DND-41 (cell line): ENCODE data around the gene RNU6-1.

ENCODE experiments used
- ATAC-seq: fragments of 200-7000 bp; cut with Tn5 transposase; 3 replicates; pipeline ENCODE4 v1.9.1; 2021; ENCODE audit warnings: low read depth; ENCODE audit not compliant: insufficient read depth
- DNase-seq: peaks from one replicate; pipeline ENCODE4 v3.0.0-alpha.2; 2020
- H2AFZ ChIP-seq: 2 replicates; pipeline ENCODE4 v1.6.0; 2012; ENCODE audit warnings: low read depth, low read length
- H3K27ac ChIP-seq: 2 replicates; pipeline ENCODE4 v1.5.1; 2012; ENCODE audit warnings: low read length, inconsistent platforms
- H3K27me3 ChIP-seq: fragments of 200-600 bp; sonication (generic); 2 replicates; pipeline ENCODE4 v1.6.0; 2012; ENCODE audit warnings: low read length, mild to moderate bottlenecking, inconsistent platforms; ENCODE audit not compliant: insufficient read depth, poor library complexity
- H3K36me3 ChIP-seq: 2 replicates; pipeline ENCODE4 v1.5.1; 2012; ENCODE audit warnings: low read length, inconsistent platforms; ENCODE audit not compliant: insufficient read depth
- H3K4me1 ChIP-seq: 2 replicates; pipeline ENCODE4 v1.5.1; 2012; ENCODE audit warnings: mild to moderate bottlenecking, low read length; ENCODE audit not compliant: insufficient read depth
- H3K4me2 ChIP-seq: 2 replicates; pipeline ENCODE4 v1.6.0; 2012; ENCODE audit warnings: mild to moderate bottlenecking, moderate library complexity, low read length, inconsistent platforms; ENCODE audit not compliant: insufficient read depth
- H3K4me3 ChIP-seq, 2 experiments: fragments of 200-600 bp in 1 of 2; shearing (Covaris generic) in 1 of 2; 2 replicates each; pipeline ENCODE4 v1.5.1; 2012 to 2016; ENCODE audit warnings: inconsistent platforms in 2 of 2, low read length in 2 of 2, mild to moderate bottlenecking in 2 of 2, low read depth in 1 of 2, moderate library complexity in 1 of 2
- H3K79me2 ChIP-seq: 2 replicates; pipeline ENCODE4 v1.6.0; 2012; ENCODE audit warnings: low read length, inconsistent platforms; ENCODE audit not compliant: insufficient read depth
- H3K9ac ChIP-seq: 2 replicates; pipeline ENCODE4 v1.6.0; 2012; ENCODE audit warnings: low read depth, mild to moderate bottlenecking, inconsistent platforms, low read length, moderate library complexity
- H3K9me3 ChIP-seq: 2 replicates; pipeline ENCODE4 v1.5.1; 2012; ENCODE audit warnings: low read length, moderate library complexity, mild to moderate bottlenecking, inconsistent platforms; ENCODE audit not compliant: insufficient read depth, severe bottlenecking
- H4K20me1 ChIP-seq: 2 replicates; pipeline ENCODE4 v1.6.0; 2012; ENCODE audit warnings: low read length; ENCODE audit not compliant: insufficient read depth
- EZH2 ChIP-seq: IDR thresholded peaks from 3 replicates; pipeline ENCODE4 v1.6.1; 2012; ENCODE audit warnings: borderline replicate concordance, low read depth, mild to moderate bottlenecking, moderate library complexity, low read length, inconsistent platforms; ENCODE audit not compliant: severe bottlenecking
- TF ChIP-seq, protein P1 (sequence below): IDR thresholded peaks from 2 replicates; pipeline ENCODE4 v1.5.1; 2012; ENCODE audit warnings: borderline replicate concordance, low read length, moderate library complexity, mild to moderate bottlenecking; ENCODE audit not compliant: poor library complexity, severe bottlenecking; ENCODE audit errors: extremely low read depth

Gene RNU6-1

DNA sequence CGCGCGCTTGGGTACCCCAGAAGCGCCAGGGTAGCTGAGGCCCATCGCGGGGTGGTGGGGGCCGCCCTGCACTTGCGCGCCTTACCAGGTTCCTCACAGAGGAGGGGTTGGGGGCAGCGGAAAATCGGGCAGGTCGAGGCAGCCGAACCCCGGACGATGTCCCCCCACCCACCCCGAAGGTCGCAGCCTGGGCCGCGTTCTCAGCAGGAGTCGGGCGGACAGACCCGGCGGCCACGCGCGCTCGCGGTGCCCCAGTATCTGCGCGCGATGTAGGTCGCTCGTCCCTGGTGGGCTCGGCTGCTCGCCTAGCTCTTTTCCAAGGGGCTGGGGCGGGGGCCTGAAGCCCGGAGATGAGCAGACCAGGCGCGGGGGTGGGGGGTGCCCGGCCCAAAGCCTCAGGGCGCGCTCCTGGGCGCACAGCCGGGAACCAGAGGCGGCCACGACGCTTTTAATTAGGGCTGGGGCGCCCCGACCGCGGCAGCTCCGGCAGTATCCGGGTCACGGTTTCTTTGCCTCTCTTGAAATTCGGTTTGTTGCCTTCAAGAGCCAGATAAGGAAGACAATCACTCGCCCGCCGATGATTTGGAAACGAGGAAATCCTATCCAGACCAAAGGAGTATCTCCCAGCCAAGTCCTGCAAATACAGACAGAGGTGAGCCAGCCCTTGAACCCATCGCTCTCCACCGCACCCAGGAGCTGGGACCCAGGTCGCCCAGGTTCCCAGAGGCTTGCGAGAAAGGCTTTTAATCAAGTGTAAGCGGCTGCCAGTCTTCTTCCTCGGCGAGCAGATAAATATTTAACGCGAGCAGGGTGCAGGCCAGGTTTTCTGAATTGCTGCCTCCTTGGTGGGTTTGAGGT is 10.0 kb downstream of the RNU6-1 start:
- Histone ChIP-seq H3K27ac (no peak overlapping the region), H3K4me3 (no peak overlapping the region), H3K4me2 (no peak overlapping the region), H3K79me2 (no peaks in the 10 kb centered on the region), H3K9me3 (no peaks in the 10 kb centered on the region), H2AFZ (no peak overlapping the region), H3K9ac (no peak overlapping the region), H4K20me1 (no peaks in the 10 kb centered on the region), H3K4me1 (no peaks in the 10 kb centered on the region), H3K36me3 (peaks cover 5% of the 10 kb centered on the region), H3K27me3 (no peaks in the 10 kb centered on the region)
- DNase-seq (no peak), ATAC-seq (no peak)
- TF ChIP-seq, protein P1, sequence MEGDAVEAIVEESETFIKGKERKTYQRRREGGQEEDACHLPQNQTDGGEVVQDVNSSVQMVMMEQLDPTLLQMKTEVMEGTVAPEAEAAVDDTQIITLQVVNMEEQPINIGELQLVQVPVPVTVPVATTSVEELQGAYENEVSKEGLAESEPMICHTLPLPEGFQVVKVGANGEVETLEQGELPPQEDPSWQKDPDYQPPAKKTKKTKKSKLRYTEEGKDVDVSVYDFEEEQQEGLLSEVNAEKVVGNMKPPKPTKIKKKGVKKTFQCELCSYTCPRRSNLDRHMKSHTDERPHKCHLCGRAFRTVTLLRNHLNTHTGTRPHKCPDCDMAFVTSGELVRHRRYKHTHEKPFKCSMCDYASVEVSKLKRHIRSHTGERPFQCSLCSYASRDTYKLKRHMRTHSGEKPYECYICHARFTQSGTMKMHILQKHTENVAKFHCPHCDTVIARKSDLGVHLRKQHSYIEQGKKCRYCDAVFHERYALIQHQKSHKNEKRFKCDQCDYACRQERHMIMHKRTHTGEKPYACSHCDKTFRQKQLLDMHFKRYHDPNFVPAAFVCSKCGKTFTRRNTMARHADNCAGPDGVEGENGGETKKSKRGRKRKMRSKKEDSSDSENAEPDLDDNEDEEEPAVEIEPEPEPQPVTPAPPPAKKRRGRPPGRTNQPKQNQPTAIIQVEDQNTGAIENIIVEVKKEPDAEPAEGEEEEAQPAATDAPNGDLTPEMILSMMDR = no peak
- no peak for TF ChIP-seq EZH2

DNA sequence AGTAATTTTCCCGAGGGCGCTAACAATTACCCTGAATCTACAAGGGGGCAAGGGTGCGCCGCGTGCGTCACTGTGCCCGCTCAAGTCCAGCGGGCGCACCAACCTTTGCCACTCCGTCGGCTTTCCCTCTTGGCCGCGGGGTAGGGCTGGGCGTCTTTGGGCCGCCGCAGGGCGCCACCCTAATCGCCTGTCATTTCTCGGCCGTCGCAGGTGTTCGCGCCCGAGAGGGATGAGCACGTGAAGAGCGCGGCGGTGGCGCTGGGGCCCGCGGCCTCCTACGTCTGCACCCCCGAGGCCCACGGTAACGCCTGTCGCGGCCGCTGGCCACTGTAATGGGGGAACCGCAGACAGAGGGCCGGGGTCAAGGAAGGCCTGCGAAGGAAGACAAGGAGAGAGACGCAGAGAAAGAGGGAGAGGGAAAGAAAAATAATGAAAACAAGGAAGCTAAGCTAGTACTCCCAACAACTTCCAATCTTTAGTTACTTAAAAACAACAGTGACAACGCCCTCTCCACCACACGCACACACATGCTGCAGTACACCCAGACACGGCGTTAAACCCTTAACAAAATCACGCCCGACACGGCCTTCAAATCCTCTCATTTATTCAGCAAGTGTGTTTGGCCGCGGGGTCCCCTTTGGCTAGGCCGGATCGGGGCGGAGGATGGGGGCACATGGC is 10.7 kb downstream of the RNU6-1 start:
- ATAC-seq = no peak
- no peak for DNase-seq
- TF ChIP-seq, protein P1 = no peak
- no peak for TF ChIP-seq EZH2
- no peaks in the 10 kb centered on the region for H3K9me3 ChIP-seq
- H3K27ac ChIP-seq = no peak overlapping the region
- no peaks in the 10 kb centered on the region for H4K20me1 ChIP-seq
- H3K4me3 ChIP-seq = no peak overlapping the region
- H3K36me3 ChIP-seq = peaks cover 5% of the 10 kb centered on the region
- no peaks in the 10 kb centered on the region for H3K4me1 ChIP-seq
- H2AFZ ChIP-seq = no peak overlapping the region
- no peak overlapping the region for H3K4me2 ChIP-seq
- H3K79me2 ChIP-seq = no peaks in the 10 kb centered on the region
- H3K9ac ChIP-seq = no peak overlapping the region
- H3K27me3 ChIP-seq = no peaks in the 10 kb centered on the region

DNA sequence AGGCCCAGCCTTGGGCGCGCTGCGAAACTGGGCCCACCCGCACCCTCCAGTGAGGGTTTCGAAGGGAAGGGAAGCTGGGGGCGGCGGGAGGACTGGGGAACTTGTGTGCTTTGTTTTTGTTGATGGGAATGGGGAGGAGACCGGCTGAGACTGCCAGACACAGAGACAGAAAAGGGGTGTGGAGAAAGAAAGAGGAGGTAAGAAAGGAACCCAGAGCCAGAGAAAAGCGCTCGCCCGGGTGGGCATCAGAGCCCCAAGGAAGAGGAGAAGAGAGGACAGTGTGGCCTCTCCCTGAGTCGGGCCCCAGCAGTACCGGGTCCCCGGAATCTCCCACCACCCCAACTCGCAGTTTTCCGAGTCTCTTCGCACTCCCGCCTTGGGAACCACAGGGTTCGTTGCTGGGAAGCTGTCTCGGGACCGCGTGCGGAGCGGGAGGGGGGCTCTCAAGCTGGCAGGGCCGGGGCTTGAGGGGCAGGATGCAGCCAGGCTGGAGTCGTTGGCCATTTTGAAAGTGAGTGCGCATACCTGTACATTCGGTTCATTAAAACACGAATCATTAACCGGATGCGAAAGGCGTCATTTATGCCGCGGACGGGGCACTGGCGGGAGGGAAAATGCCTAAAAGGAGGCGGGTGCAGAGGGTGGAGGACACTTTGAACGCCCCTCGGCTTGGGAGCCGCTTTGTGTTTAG is 11.4 kb downstream of the RNU6-1 start:
- DNase-seq (no peak), ATAC-seq (no peak)
- no peak overlapping the region for H3K4me2 ChIP-seq
- no peak overlapping the region for H3K9ac ChIP-seq
- TF ChIP-seq, protein P1 = no peak
- no peak for TF ChIP-seq EZH2
- H3K4me1 ChIP-seq = 0 out of 2 replicates have a peak, but pooled peaks cover 2% of the 10 kb centered on the region
- H3K27me3 ChIP-seq = no peaks in the 10 kb centered on the region
- H3K4me3 ChIP-seq = no peak overlapping the region
- no peak overlapping the region for H2AFZ ChIP-seq
- H3K9me3 ChIP-seq = no peaks in the 10 kb centered on the region
- peaks cover 5% of the 10 kb centered on the region for H3K36me3 ChIP-seq
- no peaks in the 10 kb centered on the region for H3K79me2 ChIP-seq
- no peak overlapping the region for H3K27ac ChIP-seq
- H4K20me1 ChIP-seq = no peaks in the 10 kb centered on the region
